GM08714 (cell line): ENCODE results near the gene ZFAND3.

Experiments used
- H3K4me3 ChIP-seq: fragments of 200-500 bp; sonication (Bioruptor generic); 2 replicates; pipeline ENCODE4 v1.5.1; 2014; ENCODE audit warnings: mild to moderate bottlenecking, low read length, inconsistent platforms
- ZNF274 ChIP-seq: IDR thresholded peaks from 2 replicates; pipeline ENCODE4 v1.6.1; 2012; ENCODE audit warnings: mild to moderate bottlenecking, low read depth, low read length

The ZFAND3 gene

GRCh38 chr6:38187325-38187724 is 367.8 kb downstream of the ZFAND3 start:
- no peak overlapping the region for H3K4me3 ChIP-seq
- no peak for TF ChIP-seq ZNF274

GRCh38 chr6:38187811-38188590 is 368.5 kb downstream of the ZFAND3 start:
- TF ChIP-seq ZNF274, result no peak

GRCh38 chr6:38188677-38189335 is 369.3 kb downstream of the ZFAND3 start:
- no peak overlapping the region for H3K4me3 ChIP-seq
- no peak for TF ChIP-seq ZNF274

More at GRCh38 chr6:38187811-38188590, 368.5 kb downstream of the ZFAND3 start:
- no peak overlapping the region for H3K4me3 ChIP-seq

DNA sequence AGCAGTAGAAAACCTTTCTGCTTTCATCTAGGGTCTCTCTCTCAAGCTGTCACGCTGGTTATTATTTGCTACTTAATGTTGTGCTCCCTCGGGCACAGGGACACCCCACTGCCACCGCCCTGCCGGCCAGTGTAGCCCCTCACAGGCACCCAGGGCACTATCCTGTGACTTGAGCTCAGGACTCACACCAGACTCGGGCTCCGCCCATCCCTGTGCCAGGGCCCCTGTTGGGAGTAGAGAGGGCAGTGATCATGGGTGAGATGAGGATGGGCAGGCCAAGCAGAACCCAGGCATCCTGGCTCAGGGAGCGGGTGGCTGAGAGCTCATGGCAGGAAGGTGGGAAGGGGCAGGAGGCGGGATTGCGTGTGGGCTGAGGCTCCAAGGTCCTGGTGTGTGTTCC is 371.9 kb downstream of the ZFAND3 start:
- TF ChIP-seq ZNF274, result no peak
- no peak overlapping the region for H3K4me3 ChIP-seq

- H3K4me3 ChIP-seq, result no peak overlapping the region
- no peak for TF ChIP-seq ZNF274
These were observed 372.5 kb downstream of the ZFAND3 start for GRCh38 chr6:38192011-38192410.

GRCh38 chr6:38192487-38192886 is 373.0 kb downstream of the ZFAND3 start:
- TF ChIP-seq ZNF274, result no peak
- no peak overlapping the region for H3K4me3 ChIP-seq

DNA sequence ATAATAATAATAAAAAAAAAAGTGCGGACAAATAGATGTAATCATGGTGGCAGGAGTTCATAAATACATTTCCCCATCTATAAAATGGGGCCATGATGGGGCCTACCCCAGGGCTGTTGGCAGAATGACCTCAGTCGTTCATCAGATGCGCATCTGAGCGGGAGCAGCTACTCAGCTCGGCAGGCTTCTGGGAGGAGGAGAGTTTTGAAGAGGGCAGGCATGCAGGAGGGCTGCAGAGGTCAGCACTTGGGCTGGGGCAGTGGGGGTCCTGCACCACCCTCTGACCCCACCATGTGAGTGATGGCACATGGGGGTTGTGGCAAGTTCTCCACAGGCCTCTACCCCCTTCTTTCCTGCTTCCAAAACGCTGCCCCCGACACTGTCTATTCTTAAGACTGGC is 373.5 kb downstream of the ZFAND3 start:
- H3K4me3 ChIP-seq, result no peak overlapping the region
- no peak for TF ChIP-seq ZNF274

- no peak overlapping the region for H3K4me3 ChIP-seq
- TF ChIP-seq ZNF274, result no peak
These were observed 374.2 kb downstream of the ZFAND3 start for GRCh38 chr6:38193481-38194281.

DNA sequence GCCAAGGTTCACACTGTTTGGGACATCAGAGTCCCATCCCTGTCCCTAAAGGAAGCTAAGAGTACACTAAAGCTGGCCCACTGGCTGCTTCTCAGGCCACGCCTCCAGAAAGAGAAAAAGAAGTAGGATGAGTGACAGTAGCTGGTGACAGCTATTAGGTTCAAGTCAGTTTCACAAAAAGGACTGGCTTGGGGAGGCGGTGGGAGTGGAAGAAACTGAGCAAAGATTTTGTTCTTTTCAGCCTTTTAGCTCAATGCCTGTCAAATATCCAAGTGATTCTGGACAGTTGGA is 374.7 kb downstream of the ZFAND3 start:
- H3K4me3 ChIP-seq, result no peak overlapping the region
- no peak for TF ChIP-seq ZNF274

DNA sequence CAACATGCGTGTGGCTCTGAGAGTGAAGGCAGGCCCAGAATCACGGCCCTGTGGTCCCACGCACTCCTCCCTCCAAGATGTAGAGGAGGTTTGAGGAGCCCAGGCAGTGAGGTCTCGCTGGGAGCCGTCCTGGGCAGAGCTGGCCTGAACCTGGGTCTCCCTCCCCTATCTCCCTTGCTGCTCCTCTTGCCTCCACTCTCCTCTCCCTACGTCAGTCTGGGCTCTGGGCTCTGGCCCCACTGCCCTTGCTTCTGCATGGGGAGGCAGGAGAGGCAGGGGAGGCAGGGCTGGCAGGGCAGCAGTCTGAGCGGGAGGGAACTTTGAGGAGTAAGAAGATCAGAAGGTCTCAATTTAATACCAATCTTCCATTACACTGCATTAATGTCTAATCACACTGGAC is 375.1 kb downstream of the ZFAND3 start:
- H3K4me3 ChIP-seq, result no peak overlapping the region
- no peak for TF ChIP-seq ZNF274

DNA sequence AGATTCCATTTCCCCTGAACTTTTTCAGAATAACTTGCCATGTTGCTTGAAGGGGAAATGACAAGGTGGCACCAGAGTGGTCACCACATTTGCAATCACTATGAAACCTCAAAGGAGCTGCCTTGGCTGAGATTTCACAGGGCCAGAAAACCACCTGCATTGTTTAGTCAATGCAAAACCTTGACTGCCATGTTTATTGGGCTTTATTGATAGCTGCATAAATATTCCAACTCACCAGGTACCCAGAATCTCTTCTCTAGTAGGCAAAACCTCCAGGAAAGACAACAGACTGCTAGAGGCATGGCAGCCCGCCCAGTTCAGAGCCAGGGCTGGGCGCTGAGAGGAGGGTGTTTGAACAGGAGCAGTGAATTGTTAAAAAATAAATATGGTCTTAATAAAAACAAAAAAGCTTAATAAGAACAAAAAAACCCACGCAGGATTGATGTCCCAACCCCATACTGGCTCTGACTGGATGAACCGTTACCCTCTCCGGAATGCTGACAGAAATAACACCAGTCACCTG is 375.6 kb downstream of the ZFAND3 start:
- no peak overlapping the region for H3K4me3 ChIP-seq
- no peak for TF ChIP-seq ZNF274

DNA sequence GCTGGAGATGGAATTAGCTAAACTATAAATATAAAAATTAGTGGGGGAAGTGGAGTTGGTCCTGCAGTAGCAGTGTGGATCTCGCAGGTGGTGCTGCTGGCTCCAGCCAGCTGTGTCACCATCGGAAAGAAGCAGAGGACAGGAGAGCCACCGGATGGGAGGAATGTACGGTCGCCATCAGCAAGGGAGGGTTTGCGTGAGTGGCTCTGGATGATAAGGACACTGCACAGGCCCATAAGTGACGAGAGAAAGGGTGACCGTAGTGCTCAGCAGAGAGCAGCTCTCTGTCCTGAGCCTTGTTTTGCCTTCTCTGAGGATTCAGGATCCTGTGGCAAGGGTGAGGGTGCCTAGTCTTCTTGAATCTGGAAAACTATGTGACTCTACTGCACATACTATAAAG is 378.7 kb downstream of the ZFAND3 start:
- TF ChIP-seq ZNF274, result no peak

More for the DNA sequence above, 378.7 kb downstream of the ZFAND3 start:
- no peak overlapping the region for H3K4me3 ChIP-seq
